Esophagus (tissue), 2 donors: ENCODE data around the gene MNDA. TPM values are rescaled to one million over a fixed set of nuclear protein-coding genes. Genes with fewer than 3 reads are reported as not detected.

Experiments used
- H3K27ac ChIP-seq, 2 donors: one replicate each; pipeline ENCODE4 v1.5.1; 2013; ENCODE audit warnings: low read depth in 2 of 2, mild to moderate bottlenecking in 2 of 2, inconsistent platforms in 1 of 2, low read length in 1 of 2, moderate library complexity in 1 of 2
- H3K27me3 ChIP-seq, 2 donors: one replicate each; pipeline ENCODE4 v1.6.1; 2013; ENCODE audit warnings: low read length in 2 of 2, control low read depth in 1 of 2, mild to moderate bottlenecking in 1 of 2; ENCODE audit not compliant: insufficient read depth in 2 of 2, control insufficient read depth in 1 of 2
- H3K36me3 ChIP-seq, 2 donors: one replicate each; pipeline ENCODE4 v1.6.1; 2013; ENCODE audit warnings: low read length in 1 of 2; ENCODE audit not compliant: control insufficient read depth in 2 of 2, insufficient read depth in 2 of 2
- H3K4me1 ChIP-seq, 2 donors: one replicate each; pipeline ENCODE4 v1.6.1; 2013; ENCODE audit warnings: low read length in 1 of 2; ENCODE audit not compliant: control insufficient read depth in 2 of 2, insufficient read depth in 2 of 2
- H3K4me3 ChIP-seq, 2 donors: one replicate each; pipeline ENCODE4 v1.5.1; 2013; ENCODE audit warnings: low read length in 2 of 2, mild to moderate bottlenecking in 2 of 2, low read depth in 1 of 2, moderate library complexity in 1 of 2
- H3K9me3 ChIP-seq, 2 donors: one replicate each; pipeline ENCODE4 v1.6.1; 2013; ENCODE audit warnings: mild to moderate bottlenecking in 2 of 2, low read depth in 1 of 2, low read length in 1 of 2, moderate library complexity in 1 of 2; ENCODE audit not compliant: control insufficient read depth in 2 of 2, insufficient read depth in 1 of 2
- WGBS, 2 donors: extraction: QIAGEN DNeasy Blood & Tissue Kit; methylation state at CpG; one replicate each; pipeline ENCODE4 v1.1.7; 2013; 5-methylcytosine and 5-hydroxymethylcytosine counted together
- polyA plus RNA-seq, 2 donors: library from polyadenylated mRNA; stranded (reverse); fragments of 200-250 nt; gene quantifications; one replicate each; pipeline ENCODE4 v1.2.3, GENCODE V29; 2013
- donor health status: healthy with polysubstance abuse.
- donor health status: Bipolar disorder and iron deficiency.

MNDA gene
- polyA plus RNA-seq, 2 donors, result 0.49 to 0.93 TPM

GRCh38 chr1:158898722-158899121 lies 67.6 kb downstream of the MNDA start:
- no peaks in the 10 kb centered on the region for H3K27me3 ChIP-seq
- H3K4me1 ChIP-seq, result no peaks in the 10 kb centered on the region
- H3K27ac ChIP-seq, result no peak overlapping the region
- no peaks in the 10 kb centered on the region for H3K36me3 ChIP-seq
- no peak overlapping the region for H3K4me3 ChIP-seq
- H3K9me3 ChIP-seq, result no peaks in the 10 kb centered on the region
- WGBS, 2 donors, result 100% methylated on average over 1 of the region's 2 CpGs; no CpG with 5 or more reads in 1 of the 2 donors

Other genes starting within 250 kb of the MNDA start
- gene OR10Z1, start 226.1 kb upstream of the MNDA start, polyA plus RNA-seq, result not detected
- gene SPTA1, start 144.6 kb upstream of the MNDA start, polyA plus RNA-seq, result under 1 TPM in 1 of 2 donors, not detected in 1; 0.04 TPM
- gene OR6K2, start 130.7 kb upstream of the MNDA start, polyA plus RNA-seq, result not detected
- gene OR6K3, start 110.6 kb upstream of the MNDA start, polyA plus RNA-seq, result not detected
- not detected for gene OR6K6, start 76.6 kb upstream of the MNDA start, polyA plus RNA-seq
- gene OR6N1, start 59.2 kb upstream of the MNDA start, polyA plus RNA-seq, result not detected
- gene OR6N2, start 50.1 kb upstream of the MNDA start, polyA plus RNA-seq, result not detected
- gene PYHIN1, start 100.2 kb downstream of the MNDA start, polyA plus RNA-seq, result under 1 TPM; 0.28 to 0.31 TPM
- gene IFI16, start 178.6 kb downstream of the MNDA start, polyA plus RNA-seq, result 10 to 100 TPM; 88.4 to 93.8 TPM
- 1 to 10 TPM in 1 of 2 donors, under 1 TPM in 1; 0.38 to 1.0 TPM for gene AIM2, start 245.4 kb downstream of the MNDA start, polyA plus RNA-seq